HepG2 (cell line): ENCODE measurements around the gene SLC25A28. TPM values are rescaled to one million over a fixed set of nuclear protein-coding genes. Genes with fewer than 3 reads are reported as not detected.

Experiments
- HDAC6 ChIP-seq: fragments of 200-600 bp; sonication (generic); IDR thresholded peaks from 2 replicates; pipeline ENCODE4 v1.7.0; 2017; ENCODE audit warnings: mild to moderate bottlenecking, antibody characterized with exemption, low read length, low read depth
- MAZ ChIP-seq, 2 experiments: sonication (generic) in 1 of 2; formaldehyde crosslinking in 1 of 2; IDR thresholded peaks; 2 replicates each; pipeline versions ENCODE4 v1.5.0 to v1.6.1; 2012 to 2020; ENCODE audit warnings: low read depth in 2 of 2, mild to moderate bottlenecking in 2 of 2, borderline replicate concordance in 1 of 2, improper control_type of control experiment in 1 of 2, low read length in 1 of 2, missing genetic modification reagents in 1 of 2, moderate library complexity in 1 of 2
- PTBP1 ChIP-seq: fragments of 200-400 bp; formaldehyde crosslinking; IDR thresholded peaks from 2 replicates; pipeline ENCODE4 v1.6.1; 2018; ENCODE audit warnings: low read length, low read depth; ENCODE audit not compliant: poor library complexity, severe bottlenecking
- RBM39 ChIP-seq: fragments of 200-400 bp; formaldehyde crosslinking; IDR thresholded peaks from one replicate; pipeline ENCODE4 v1.6.1; 2018; ENCODE audit warnings: antibody characterized with exemption, mild to moderate bottlenecking, low read depth, low read length; ENCODE audit not compliant: poor library complexity, severe bottlenecking
- SNAPC4 ChIP-seq: sonication (generic); formaldehyde crosslinking; IDR thresholded peaks from 2 replicates; pipeline ENCODE4 v1.4.0; 2020; ENCODE audit warnings: mild to moderate bottlenecking, missing genetic modification reagents
- TCF7 ChIP-seq: sonication (generic); IDR thresholded peaks from 2 replicates; pipeline ENCODE4 v1.6.1; 2016; ENCODE audit warnings: antibody characterized with exemption, low read depth
- TOPORS ChIP-seq: sonication (generic); formaldehyde crosslinking; IDR thresholded peaks from 2 replicates; pipeline ENCODE4 v1.8.0; 2023; ENCODE audit warnings: mild to moderate bottlenecking, missing genetic modification reagents
- ZBTB3 ChIP-seq: sonication (generic); formaldehyde crosslinking; IDR thresholded peaks from 2 replicates; pipeline ENCODE4 v1.4.0; 2020; ENCODE audit warnings: low read depth, mild to moderate bottlenecking, moderate library complexity, missing genetic modification reagents, borderline replicate concordance
- ZNF230 ChIP-seq: sonication (generic); formaldehyde crosslinking; IDR thresholded peaks from 2 replicates; pipeline ENCODE4 v1.4.0; 2020; ENCODE audit warnings: mild to moderate bottlenecking, missing genetic modification reagents
- ZNF235 ChIP-seq: sonication (generic); formaldehyde crosslinking; IDR thresholded peaks from 2 replicates; pipeline ENCODE4 v1.8.1; 2023; ENCODE audit warnings: mild to moderate bottlenecking, missing genetic modification reagents, borderline replicate concordance
- ZNF737 ChIP-seq: sonication (generic); formaldehyde crosslinking; IDR thresholded peaks from 2 replicates; pipeline ENCODE4 v1.5.0; 2020; ENCODE audit warnings: missing genetic modification reagents, mild to moderate bottlenecking, borderline replicate concordance
- polyA plus RNA-seq, 8 experiments: library from polyadenylated mRNA; depleted of rRNA in 3 of 8; stranded (reverse) in 7 of 8; unstranded in 1 of 8; fragments of >200 nt; fragmentation: Illumina TruSeq in 4 of 8; extraction: Trizol in 4 of 8; gene quantifications; 2 replicates each; pipeline versions ENCODE4 v1.2.1 to v1.2.3, GENCODE V29; 2011 to 2016; ENCODE audit warnings: low read depth in 4 of 8, missing spikeins in 1 of 8, mixed read lengths in 1 of 8; ENCODE audit not compliant: insufficient read depth in 1 of 8
- total RNA-seq, 5 experiments: library from RNA; depleted of rRNA; stranded (reverse); fragments of >200 nt; fragmentation: Illumina TruSeq; extraction: Trizol; gene quantifications; 2 replicates each; pipeline ENCODE4 v1.2.3, GENCODE V29; 2016; ENCODE audit warnings: low read depth in 1 of 5
- TF ChIP-seq, protein P1 (sequence below): sonication (generic); formaldehyde crosslinking; IDR thresholded peaks from 2 replicates; pipeline ENCODE4 v1.8.1; 2022; ENCODE audit warnings: low read depth, mild to moderate bottlenecking, missing genetic modification reagents
- TF ChIP-seq, protein P2 (sequence below): sonication (generic); formaldehyde crosslinking; IDR thresholded peaks from 2 replicates; pipeline ENCODE4 v1.4.0; 2020; ENCODE audit warnings: missing genetic modification reagents

The SLC25A28 gene
- total and polyA plus RNA-seq, 2 of the 13 experiments (the other 11 are each of a cell fraction or from before 2014, with no cell fraction given), result 15.2 to 41.0 TPM

GRCh38 chr10:99620711-99621453 is 643 bp upstream of the SLC25A28 start (continued):
- TF ChIP-seq PTBP1 (no peak), TCF7 (0 out of 2 replicates have a peak, but pooled peaks have one; percentile 14), RBM39 (peak; percentile 94), MAZ (IDR thresholded peaks at IDR 0.05; ENCODE audit: borderline replicate concordance, low read depth, low read length) (peak; percentile 34; the same call in 1 of the 2 replicates), MAZ (CRISPR knock-in tag; IDR thresholded peaks at IDR 0.05; ENCODE audit: low read depth) (peak; percentile 70), ZBTB3 (CRISPR knock-in tag) (peak; percentile 37; the same call in 1 of the 2 replicates), TOPORS (CRISPR knock-in tag) (no peak; the same call in 1 of the 2 replicates), ZNF737 (CRISPR knock-in tag) (0 out of 2 replicates have a peak, but pooled peaks have one; percentile 68), ZNF235 (peak; percentile 72; the same call in 1 of the 2 replicates), HDAC6 (no peak), SNAPC4 (CRISPR knock-in tag) (peak; percentile 39; the same call in 1 of the 2 replicates), ZNF230 (CRISPR knock-in tag) (peak; percentile 89; the same call in 1 of the 2 replicates)
- TF ChIP-seq, protein P1, sequence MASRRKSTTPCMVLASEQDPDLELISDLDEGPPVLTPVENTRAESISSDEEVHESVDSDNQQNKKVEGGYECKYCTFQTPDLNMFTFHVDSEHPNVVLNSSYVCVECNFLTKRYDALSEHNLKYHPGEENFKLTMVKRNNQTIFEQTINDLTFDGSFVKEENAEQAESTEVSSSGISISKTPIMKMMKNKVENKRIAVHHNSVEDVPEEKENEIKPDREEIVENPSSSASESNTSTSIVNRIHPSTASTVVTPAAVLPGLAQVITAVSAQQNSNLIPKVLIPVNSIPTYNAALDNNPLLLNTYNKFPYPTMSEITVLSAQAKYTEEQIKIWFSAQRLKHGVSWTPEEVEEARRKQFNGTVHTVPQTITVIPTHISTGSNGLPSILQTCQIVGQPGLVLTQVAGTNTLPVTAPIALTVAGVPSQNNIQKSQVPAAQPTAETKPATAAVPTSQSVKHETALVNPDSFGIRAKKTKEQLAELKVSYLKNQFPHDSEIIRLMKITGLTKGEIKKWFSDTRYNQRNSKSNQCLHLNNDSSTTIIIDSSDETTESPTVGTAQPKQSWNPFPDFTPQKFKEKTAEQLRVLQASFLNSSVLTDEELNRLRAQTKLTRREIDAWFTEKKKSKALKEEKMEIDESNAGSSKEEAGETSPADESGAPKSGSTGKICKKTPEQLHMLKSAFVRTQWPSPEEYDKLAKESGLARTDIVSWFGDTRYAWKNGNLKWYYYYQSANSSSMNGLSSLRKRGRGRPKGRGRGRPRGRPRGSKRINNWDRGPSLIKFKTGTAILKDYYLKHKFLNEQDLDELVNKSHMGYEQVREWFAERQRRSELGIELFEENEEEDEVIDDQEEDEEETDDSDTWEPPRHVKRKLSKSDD (CRISPR knock-in tag), result no peak; the same call in 1 of the 2 replicates
- TF ChIP-seq, protein P2, sequence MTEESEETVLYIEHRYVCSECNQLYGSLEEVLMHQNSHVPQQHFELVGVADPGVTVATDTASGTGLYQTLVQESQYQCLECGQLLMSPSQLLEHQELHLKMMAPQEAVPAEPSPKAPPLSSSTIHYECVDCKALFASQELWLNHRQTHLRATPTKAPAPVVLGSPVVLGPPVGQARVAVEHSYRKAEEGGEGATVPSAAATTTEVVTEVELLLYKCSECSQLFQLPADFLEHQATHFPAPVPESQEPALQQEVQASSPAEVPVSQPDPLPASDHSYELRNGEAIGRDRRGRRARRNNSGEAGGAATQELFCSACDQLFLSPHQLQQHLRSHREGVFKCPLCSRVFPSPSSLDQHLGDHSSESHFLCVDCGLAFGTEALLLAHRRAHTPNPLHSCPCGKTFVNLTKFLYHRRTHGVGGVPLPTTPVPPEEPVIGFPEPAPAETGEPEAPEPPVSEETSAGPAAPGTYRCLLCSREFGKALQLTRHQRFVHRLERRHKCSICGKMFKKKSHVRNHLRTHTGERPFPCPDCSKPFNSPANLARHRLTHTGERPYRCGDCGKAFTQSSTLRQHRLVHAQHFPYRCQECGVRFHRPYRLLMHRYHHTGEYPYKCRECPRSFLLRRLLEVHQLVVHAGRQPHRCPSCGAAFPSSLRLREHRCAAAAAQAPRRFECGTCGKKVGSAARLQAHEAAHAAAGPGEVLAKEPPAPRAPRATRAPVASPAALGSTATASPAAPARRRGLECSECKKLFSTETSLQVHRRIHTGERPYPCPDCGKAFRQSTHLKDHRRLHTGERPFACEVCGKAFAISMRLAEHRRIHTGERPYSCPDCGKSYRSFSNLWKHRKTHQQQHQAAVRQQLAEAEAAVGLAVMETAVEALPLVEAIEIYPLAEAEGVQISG (CRISPR knock-in tag), result peak; percentile 74
